ENCODE data around the gene FGF18. TPM values are rescaled to one million over a fixed set of nuclear protein-coding genes. Genes with fewer than 3 reads are reported as not detected.
A peak's percentile ranks its signal among the peaks of the same experiment; 100 is the strongest.
"Not testable (repeated sequence)": the region's sequence is repeated elsewhere in the genome, so short reads cannot be mapped to it uniquely, and the experiment has no call there.

FGF18 gene
- total and polyA plus RNA-seq, 4 donors, result 2.3 to 5.2 (median 3.5) TPM

- DNase-seq (ENCODE audit: low read depth in 4 of 6, low spot score in 6 of 6), result no peak
- Histone ChIP-seq H3K4me1 (ENCODE audit: control insufficient read depth, insufficient read depth, low read length) (no peaks in the 10 kb centered on the region), H3K27ac (ENCODE audit: low read depth, low read length) (no peak overlapping the region), H3K9me3 (ENCODE audit: control insufficient read depth, insufficient read depth, low read length) (no peaks in the 10 kb centered on the region), H3K27me3 (ENCODE audit: control insufficient read depth, insufficient read depth, low read length) (no peaks in the 10 kb centered on the region), H3K36me3 (ENCODE audit: control insufficient read depth, insufficient read depth, low read length) (peaks cover 64% of the 10 kb centered on the region), H3K4me3 (ENCODE audit: low read depth, low read length) (no peak overlapping the region)
- 98% methylated on average over 4 of the region's 4 CpGs for WGBS (ENCODE audit: insufficient coverage)
Measured at GRCh38 chr5:171397599-171397998, 21.8 kb upstream of the FGF18 start.

- peaks cover 60% of the 10 kb centered on the region for H3K36me3 ChIP-seq (ENCODE audit: control insufficient read depth, insufficient read depth, low read length)
- H3K9me3 ChIP-seq (ENCODE audit: control insufficient read depth, insufficient read depth, low read length); H3K27me3 ChIP-seq (ENCODE audit: control insufficient read depth, insufficient read depth, low read length); H3K4me1 ChIP-seq (ENCODE audit: control insufficient read depth, insufficient read depth, low read length); H3K4me3 ChIP-seq (ENCODE audit: low read depth, low read length); DNase-seq (ENCODE audit: low read depth in 4 of 6, low spot score in 6 of 6); H3K27ac ChIP-seq (ENCODE audit: low read depth, low read length): not testable (repeated sequence)
- 67% methylated on average over 3 of the region's 9 CpGs for WGBS (ENCODE audit: insufficient coverage)
Measured at GRCh38 chr5:171398660-171399059, 20.8 kb upstream of the FGF18 start.

- H3K4me1 ChIP-seq (ENCODE audit: control insufficient read depth, insufficient read depth, low read length), result no peaks in the 10 kb centered on the region
- no peak overlapping the region for H3K27ac ChIP-seq (ENCODE audit: low read depth, low read length)
- H3K36me3 ChIP-seq (ENCODE audit: control insufficient read depth, insufficient read depth, low read length), result peaks cover 49% of the 10 kb centered on the region
- DNase-seq (ENCODE audit: low read depth in 4 of 6, low spot score in 6 of 6), result no peak
- H3K9me3 ChIP-seq (ENCODE audit: control insufficient read depth, insufficient read depth, low read length), result no peaks in the 10 kb centered on the region
- no peaks in the 10 kb centered on the region for H3K27me3 ChIP-seq (ENCODE audit: control insufficient read depth, insufficient read depth, low read length)
- WGBS (ENCODE audit: insufficient coverage), result 97% methylated on average over 6 of the region's 7 CpGs
- no peak overlapping the region for H3K4me3 ChIP-seq (ENCODE audit: low read depth, low read length)
Measured at GRCh38 chr5:171400169-171400568, 19.3 kb upstream of the FGF18 start.

- Histone ChIP-seq H3K27me3 (ENCODE audit: control insufficient read depth, insufficient read depth, low read length) (no peaks in the 10 kb centered on the region), H3K9me3 (ENCODE audit: control insufficient read depth, insufficient read depth, low read length) (no peaks in the 10 kb centered on the region), H3K4me3 (ENCODE audit: low read depth, low read length) (no peak overlapping the region), H3K36me3 (ENCODE audit: control insufficient read depth, insufficient read depth, low read length) (peaks cover 41% of the 10 kb centered on the region), H3K4me1 (ENCODE audit: control insufficient read depth, insufficient read depth, low read length) (no peaks in the 10 kb centered on the region), H3K27ac (ENCODE audit: low read depth, low read length) (no peak overlapping the region)
- DNase-seq (ENCODE audit: low read depth in 4 of 6, low spot score in 6 of 6), result no peak
- WGBS (ENCODE audit: insufficient coverage), result 97% methylated on average over 7 of the region's 13 CpGs
Measured at GRCh38 chr5:171401167-171401947, 18.1 kb upstream of the FGF18 start.

- H3K4me1 ChIP-seq (ENCODE audit: control insufficient read depth, insufficient read depth, low read length), result not testable (repeated sequence)
Measured at GRCh38 chr5:171402751-171403150, 16.7 kb upstream of the FGF18 start.

GRCh38 chr5:171405615-171406014 lies 13.8 kb upstream of the FGF18 start:
- Histone ChIP-seq H3K27ac (ENCODE audit: low read depth, low read length) (no peak overlapping the region), H3K4me3 (ENCODE audit: low read depth, low read length) (no peak overlapping the region), H3K27me3 (ENCODE audit: control insufficient read depth, insufficient read depth, low read length) (no peaks in the 10 kb centered on the region), H3K9me3 (ENCODE audit: control insufficient read depth, insufficient read depth, low read length) (no peaks in the 10 kb centered on the region), H3K36me3 (ENCODE audit: control insufficient read depth, insufficient read depth, low read length) (peaks cover 25% of the 10 kb centered on the region), H3K4me1 (ENCODE audit: control insufficient read depth, insufficient read depth, low read length) (no peaks in the 10 kb centered on the region)
- peak in 1 of 6 donors; percentile 53 for DNase-seq (ENCODE audit: low read depth in 4 of 6, low spot score in 6 of 6)
- WGBS (ENCODE audit: insufficient coverage), result no CpG with 5 or more reads among the region's 3 CpGs

More at GRCh38 chr5:171402751-171403150, 16.7 kb upstream of the FGF18 start:
- not testable (repeated sequence) for H3K27ac ChIP-seq (ENCODE audit: low read depth, low read length); H3K4me3 ChIP-seq (ENCODE audit: low read depth, low read length); DNase-seq (ENCODE audit: low read depth in 4 of 6, low spot score in 6 of 6); H3K27me3 ChIP-seq (ENCODE audit: control insufficient read depth, insufficient read depth, low read length); H3K9me3 ChIP-seq (ENCODE audit: control insufficient read depth, insufficient read depth, low read length)
- peaks cover 33% of the 10 kb centered on the region for H3K36me3 ChIP-seq (ENCODE audit: control insufficient read depth, insufficient read depth, low read length)

GRCh38 chr5:171407234-171407633 lies 12.2 kb upstream of the FGF18 start:
- H3K27ac ChIP-seq (ENCODE audit: low read depth, low read length), result no peak overlapping the region
- H3K36me3 ChIP-seq (ENCODE audit: control insufficient read depth, insufficient read depth, low read length), result peaks cover 19% of the 10 kb centered on the region
- no peaks in the 10 kb centered on the region for H3K27me3 ChIP-seq (ENCODE audit: control insufficient read depth, insufficient read depth, low read length)
- DNase-seq (ENCODE audit: low read depth in 4 of 6, low spot score in 6 of 6), result no peak
- WGBS (ENCODE audit: insufficient coverage), result 95% methylated on average over 4 of the region's 4 CpGs
- H3K9me3 ChIP-seq (ENCODE audit: control insufficient read depth, insufficient read depth, low read length), result no peaks in the 10 kb centered on the region
- H3K4me1 ChIP-seq (ENCODE audit: control insufficient read depth, insufficient read depth, low read length), result no peaks in the 10 kb centered on the region
- no peak overlapping the region for H3K4me3 ChIP-seq (ENCODE audit: low read depth, low read length)

GRCh38 chr5:171409164-171410136 lies 10.0 kb upstream of the FGF18 start:
- no peaks in the 10 kb centered on the region for H3K9me3 ChIP-seq (ENCODE audit: control insufficient read depth, insufficient read depth, low read length)
- WGBS (ENCODE audit: insufficient coverage), result 87% methylated on average over 3 of the region's 8 CpGs
- H3K27me3 ChIP-seq (ENCODE audit: control insufficient read depth, insufficient read depth, low read length), result no peaks in the 10 kb centered on the region
- DNase-seq (ENCODE audit: low read depth in 4 of 6, low spot score in 6 of 6), result no peak
- no peak overlapping the region for H3K4me3 ChIP-seq (ENCODE audit: low read depth, low read length)
- no peak overlapping the region for H3K27ac ChIP-seq (ENCODE audit: low read depth, low read length)
- H3K4me1 ChIP-seq (ENCODE audit: control insufficient read depth, insufficient read depth, low read length), result no peaks in the 10 kb centered on the region
- peaks cover 22% of the 10 kb centered on the region for H3K36me3 ChIP-seq (ENCODE audit: control insufficient read depth, insufficient read depth, low read length)

GRCh38 chr5:171410181-171410580 lies 9.3 kb upstream of the FGF18 start:
- H3K27ac ChIP-seq (ENCODE audit: low read depth, low read length), result no peak overlapping the region
- no CpG with 5 or more reads among the region's 1 CpG for WGBS (ENCODE audit: insufficient coverage)
- H3K36me3 ChIP-seq (ENCODE audit: control insufficient read depth, insufficient read depth, low read length), result peaks cover 20% of the 10 kb centered on the region

More at GRCh38 chr5:171410181-171410580, 9.3 kb upstream of the FGF18 start:
- Histone ChIP-seq H3K4me1 (ENCODE audit: control insufficient read depth, insufficient read depth, low read length) (no peaks in the 10 kb centered on the region), H3K9me3 (ENCODE audit: control insufficient read depth, insufficient read depth, low read length) (no peaks in the 10 kb centered on the region), H3K4me3 (ENCODE audit: low read depth, low read length) (no peak overlapping the region), H3K27me3 (ENCODE audit: control insufficient read depth, insufficient read depth, low read length) (no peaks in the 10 kb centered on the region)
- DNase-seq (ENCODE audit: low read depth in 4 of 6, low spot score in 6 of 6), result no peak

Measured in spinal cord (tissue), 10 donors.